Stomach (tissue), 4 donors: ENCODE data around the gene ITGA5.

Source experiments
- EP300 ChIP-seq: sonication (generic); formaldehyde crosslinking; IDR thresholded peaks from one replicate; pipeline ENCODE4 v1.6.1; 2017; ENCODE audit warnings: antibody characterized with exemption
- POLR2A ChIP-seq, 4 donors: fragments of 450-650 bp; IDR thresholded peaks; one replicate each; pipeline ENCODE4 v1.6.1; 2016; ENCODE audit warnings: antibody characterized with exemption in 4 of 4, control low read depth in 2 of 4, mild to moderate bottlenecking in 1 of 4, moderate library complexity in 1 of 4
- POLR2AphosphoS5 ChIP-seq, 3 donors: sonication (generic); formaldehyde crosslinking; IDR thresholded peaks; one replicate each; pipeline ENCODE4 v1.6.1; 2016; ENCODE audit warnings: antibody characterized with exemption in 3 of 3
- TF ChIP-seq, protein P1 (sequence below), 7 experiments: fragments of 450-650 bp in 4 of 7; fragments of 200-600 bp in 3 of 7; sonication (generic) in 3 of 7; IDR thresholded peaks; one replicate each; pipeline ENCODE4 v1.5.1; 2016 to 2019; ENCODE audit warnings: antibody characterized with exemption in 7 of 7, control low read depth in 2 of 7, mild to moderate bottlenecking in 1 of 7

DNA sequence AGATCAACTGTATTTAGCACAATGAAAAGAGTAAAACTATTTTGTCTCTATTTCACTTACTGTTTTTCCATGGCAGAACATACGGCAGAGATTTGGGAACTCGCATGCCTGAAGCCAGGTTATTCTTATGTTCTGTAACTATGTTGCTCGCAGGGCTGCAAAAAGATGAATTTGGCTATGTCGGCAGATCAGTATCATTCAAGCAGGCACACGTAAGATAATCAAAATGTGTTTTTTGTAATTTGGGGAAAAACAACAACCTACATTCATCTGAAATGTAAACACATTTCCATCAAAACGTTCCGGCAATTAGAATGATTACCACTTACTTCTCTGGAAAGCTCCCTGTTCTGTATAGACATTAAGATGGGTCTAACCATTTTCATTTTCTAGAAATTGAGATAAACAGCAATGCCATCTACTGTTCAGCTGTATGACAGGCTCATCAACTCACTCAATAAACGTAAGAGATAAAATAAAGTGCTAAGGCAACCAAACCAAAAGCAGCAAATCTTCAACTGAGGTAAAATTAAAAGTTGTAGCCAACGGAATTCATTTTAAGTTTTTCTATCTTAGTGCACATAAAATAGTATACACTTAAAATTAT lies 41.4 kb upstream of the ITGA5 start:
- TF ChIP-seq, protein P1, sequence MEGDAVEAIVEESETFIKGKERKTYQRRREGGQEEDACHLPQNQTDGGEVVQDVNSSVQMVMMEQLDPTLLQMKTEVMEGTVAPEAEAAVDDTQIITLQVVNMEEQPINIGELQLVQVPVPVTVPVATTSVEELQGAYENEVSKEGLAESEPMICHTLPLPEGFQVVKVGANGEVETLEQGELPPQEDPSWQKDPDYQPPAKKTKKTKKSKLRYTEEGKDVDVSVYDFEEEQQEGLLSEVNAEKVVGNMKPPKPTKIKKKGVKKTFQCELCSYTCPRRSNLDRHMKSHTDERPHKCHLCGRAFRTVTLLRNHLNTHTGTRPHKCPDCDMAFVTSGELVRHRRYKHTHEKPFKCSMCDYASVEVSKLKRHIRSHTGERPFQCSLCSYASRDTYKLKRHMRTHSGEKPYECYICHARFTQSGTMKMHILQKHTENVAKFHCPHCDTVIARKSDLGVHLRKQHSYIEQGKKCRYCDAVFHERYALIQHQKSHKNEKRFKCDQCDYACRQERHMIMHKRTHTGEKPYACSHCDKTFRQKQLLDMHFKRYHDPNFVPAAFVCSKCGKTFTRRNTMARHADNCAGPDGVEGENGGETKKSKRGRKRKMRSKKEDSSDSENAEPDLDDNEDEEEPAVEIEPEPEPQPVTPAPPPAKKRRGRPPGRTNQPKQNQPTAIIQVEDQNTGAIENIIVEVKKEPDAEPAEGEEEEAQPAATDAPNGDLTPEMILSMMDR (IDR thresholded peaks at IDR 0.05), result no peak
- TF ChIP-seq POLR2AphosphoS5 (IDR thresholded peaks at IDR 0.05) (no peak), EP300 (no peak), POLR2A (IDR thresholded peaks at IDR 0.05) (no peak)
